ENCODE data around the gene MPV17. TPM values are rescaled to one million over a fixed set of nuclear protein-coding genes. Genes with fewer than 3 reads are reported as not detected.

The MPV17 gene
- total RNA-seq, 6 experiments from 2014 or later = 72.5 to 89.8 (median 83.5) TPM

- peaks cover 7% of the 10 kb centered on the region for H3K4me1 Mint-ChIP-seq (ENCODE audit: low read depth)
- peaks cover 38% of the 10 kb centered on the region for H3K36me3 Mint-ChIP-seq (ENCODE audit: low read depth)
- H3K9me3 Mint-ChIP-seq = no peaks in the 10 kb centered on the region
- no peaks in the 10 kb centered on the region; the same call in 1 of the 2 replicates for H3K27me3 Mint-ChIP-seq (ENCODE audit: insufficient read depth)
- no peak overlapping the region for H3K27ac Mint-ChIP-seq
- no peak for TF ChIP-seq CTCF (IDR thresholded peaks at IDR 0.05)
- DNase-seq = no peak
- no peak overlapping the region for H3K4me3 Mint-ChIP-seq
These were observed 41.0 kb upstream of the MPV17 start for GRCh38 chr2:27363933-27364332.

GRCh38 chr2:27362678-27363420 is 40.0 kb upstream of the MPV17 start:
- peaks cover 39% of the 10 kb centered on the region for H3K36me3 Mint-ChIP-seq (ENCODE audit: low read depth)
- peaks cover 10% of the 10 kb centered on the region for H3K4me1 Mint-ChIP-seq (ENCODE audit: low read depth)
- peak overlapping the region; percentile 32; the same call in 1 of the 2 replicates for H3K27ac Mint-ChIP-seq
- no peaks in the 10 kb centered on the region; the same call in 1 of the 2 replicates for H3K27me3 Mint-ChIP-seq (ENCODE audit: insufficient read depth)
- H3K4me3 Mint-ChIP-seq = no peak overlapping the region
- no peak for DNase-seq
- no peak for TF ChIP-seq CTCF (IDR thresholded peaks at IDR 0.05)
- H3K9me3 Mint-ChIP-seq = no peaks in the 10 kb centered on the region

GRCh38 chr2:27356382-27357181 is 33.7 kb upstream of the MPV17 start, which contains the start of gene GTF3C2:
GTF3C2 (minus strand) TSS chr2:27356764; CDS start chr2:27343554, 13,210 bp downstream.
- peaks cover 4% of the 10 kb centered on the region for H3K27me3 Mint-ChIP-seq (ENCODE audit: insufficient read depth)
- H3K36me3 Mint-ChIP-seq (ENCODE audit: low read depth) = peaks cover 12% of the 10 kb centered on the region
- TF ChIP-seq CTCF (IDR thresholded peaks at IDR 0.05) = peak; percentile 40
- peak within 1 kb of the TSS; percentile 99 for H3K27ac Mint-ChIP-seq
- peak within 1 kb of the TSS; percentile 99 for H3K4me3 Mint-ChIP-seq
- no peaks in the 10 kb centered on the region for H3K9me3 Mint-ChIP-seq
- peaks cover 48% of the 10 kb centered on the region for H3K4me1 Mint-ChIP-seq (ENCODE audit: low read depth)
- DNase-seq = peak; percentile 94

- peaks cover 12% of the 10 kb centered on the region for H3K36me3 Mint-ChIP-seq (ENCODE audit: low read depth)
- no peaks in the 10 kb centered on the region for H3K9me3 Mint-ChIP-seq
- H3K27ac Mint-ChIP-seq = peak overlapping the region; percentile 99
- no peak for TF ChIP-seq CTCF (IDR thresholded peaks at IDR 0.05)
- peaks cover 4% of the 10 kb centered on the region for H3K27me3 Mint-ChIP-seq (ENCODE audit: insufficient read depth)
- DNase-seq = peak; percentile 57
- H3K4me1 Mint-ChIP-seq (ENCODE audit: low read depth) = peaks cover 49% of the 10 kb centered on the region
- H3K4me3 Mint-ChIP-seq = peak overlapping the region; percentile 99
These were observed 33.1 kb upstream of the MPV17 start for GRCh38 chr2:27356056-27356381.

- Mint-ChIP-seq H3K27ac (peak overlapping the region; percentile 79), H3K4me1 (ENCODE audit: low read depth) (peaks cover 49% of the 10 kb centered on the region), H3K9me3 (no peaks in the 10 kb centered on the region), H3K4me3 (peak overlapping the region; percentile 70), H3K27me3 (ENCODE audit: insufficient read depth) (peaks cover 4% of the 10 kb centered on the region), H3K36me3 (ENCODE audit: low read depth) (peaks cover 12% of the 10 kb centered on the region)
- no peak for TF ChIP-seq CTCF (IDR thresholded peaks at IDR 0.05)
- no peak for DNase-seq
These were observed 31.7 kb upstream of the MPV17 start for GRCh38 chr2:27354597-27354927.
